HT-29 (cell line): ENCODE results near the gene CHD8. TPM values are rescaled to one million over a fixed set of nuclear protein-coding genes. Genes with fewer than 3 reads are reported as not detected.
A peak's percentile ranks its signal among the peaks of the same experiment; 100 is the strongest.
"Not testable (repeated sequence)": the region's sequence is repeated elsewhere in the genome, so short reads cannot be mapped to it uniquely, and the experiment has no call there.

ENCODE experiments used
- DNase-seq: peaks from one replicate; pipeline ENCODE4 v3.0.0-alpha.2; 2015; ENCODE audit warnings: low spot score
- total RNA-seq: library from RNA; depleted of rRNA; stranded (reverse); fragments of >200 nt; shearing (Covaris generic); gene quantifications from 2 replicates; pipeline ENCODE4 v1.2.3, GENCODE V29; 2014; rRNA removed

CHD8 gene
- 36.1 and 37.2 TPM in 2 replicates for total RNA-seq

- DNase-seq, result peak; percentile 97
These were observed at the start of gene CHD8 for GRCh38 chr14:21455912-21456667. CHD8 (minus strand) TSS chr14:21456123; CDS start chr14:21431643, 24,480 bp downstream.

GRCh38 chr14:21505012-21505553, 49.2 kb upstream of the CHD8 start:
- no peak for DNase-seq

DNA sequence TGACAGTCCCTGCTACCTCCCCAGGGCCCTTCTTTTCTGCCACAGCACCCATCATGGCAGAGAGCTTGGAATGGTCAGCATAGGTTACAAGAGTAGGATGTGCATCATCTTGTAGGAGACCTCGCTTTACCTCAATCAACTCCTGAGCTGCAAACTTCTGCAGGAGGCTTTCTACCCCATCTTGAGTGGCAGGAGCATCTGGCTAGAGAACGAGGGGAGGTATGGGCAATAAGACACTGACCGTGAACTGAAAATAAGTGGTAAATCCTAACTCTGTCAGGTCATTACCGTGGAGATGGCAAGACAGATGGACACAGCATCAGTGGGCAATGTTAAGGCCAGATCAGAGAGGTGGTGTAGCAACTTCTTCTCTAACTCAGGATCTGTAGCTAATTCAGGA, 47.5 kb upstream of the CHD8 start:
- no peak for DNase-seq

DNA sequence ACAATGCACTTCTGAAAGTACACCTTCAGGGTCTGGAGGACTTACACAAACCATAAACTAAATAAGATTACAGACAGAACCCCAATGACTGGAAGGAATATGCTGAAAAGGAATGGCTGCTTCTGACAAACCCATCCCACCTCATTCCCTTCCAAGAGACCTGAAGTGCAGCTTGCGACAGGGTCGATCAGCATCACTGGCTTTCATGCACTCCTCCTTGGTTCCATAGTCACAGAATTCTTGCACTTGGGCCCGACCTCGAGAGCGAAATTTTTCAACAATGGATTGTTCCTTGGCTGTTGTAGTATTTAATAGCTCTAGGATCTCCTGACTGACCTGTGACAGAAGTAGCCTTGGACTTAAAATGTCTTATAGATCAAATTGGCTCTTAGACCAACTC, 45.6 kb upstream of the CHD8 start:
- no peak for DNase-seq

- DNase-seq, result peak; percentile 38
These were observed 42.9 kb upstream of the CHD8 start for GRCh38 chr14:21498540-21499526.

DNA sequence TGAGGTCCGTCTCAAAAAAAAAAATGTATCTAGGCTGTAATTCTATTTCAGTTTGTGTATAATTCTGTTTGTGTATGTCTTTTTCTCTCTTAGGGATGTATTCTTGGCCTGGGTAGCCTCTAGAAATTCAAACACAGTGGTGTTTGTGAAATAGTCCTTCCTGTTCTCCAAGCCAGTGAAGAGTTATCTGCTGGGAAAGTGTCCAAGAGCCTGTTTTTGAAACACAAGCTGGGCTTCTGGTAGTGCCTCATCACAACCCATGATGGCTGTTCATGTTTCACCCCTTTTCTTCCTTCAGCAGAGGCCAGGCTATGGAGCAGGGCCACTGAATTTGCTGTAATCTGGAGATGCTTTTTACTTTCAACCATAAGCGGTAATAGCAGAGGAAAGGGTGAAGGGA, 40.5 kb upstream of the CHD8 start:
- no peak for DNase-seq

GRCh38 chr14:21494902-21495762, 39.2 kb upstream of the CHD8 start:
- no peak for DNase-seq

DNA sequence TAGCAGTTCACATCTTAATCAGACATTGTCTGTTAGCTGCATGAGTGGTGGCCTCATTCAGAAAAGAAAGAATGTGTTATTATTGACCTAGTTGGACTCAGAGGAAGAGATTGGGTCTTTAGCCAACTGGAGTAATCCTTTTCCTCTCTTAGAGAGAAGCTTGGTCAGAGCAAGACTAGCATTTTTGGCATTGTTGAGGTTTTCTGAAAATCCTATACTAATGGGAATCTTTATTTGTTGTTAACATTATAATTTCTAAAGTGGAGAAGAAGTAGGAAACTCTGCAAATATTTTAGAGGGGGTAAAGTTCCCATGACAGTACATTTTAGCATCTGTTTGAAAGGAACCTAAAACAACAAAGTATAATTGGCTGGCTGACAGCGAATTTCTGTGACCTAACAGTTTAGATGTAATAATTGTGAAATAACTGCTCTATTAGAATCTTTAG, 30.7 kb upstream of the CHD8 start:
- DNase-seq, result no peak

- peak; percentile 94 for DNase-seq
These were observed 21.2 kb upstream of the CHD8 start, which contains the start of the genes RAB2B and TOX4 for GRCh38 chr14:21476925-21477681. RAB2B (minus strand) TSS chr14:21476959; CDS start chr14:21476872, 87 bp downstream. TOX4 (plus strand) TSS chr14:21477195; CDS start chr14:21477279, 84 bp downstream.

DNA sequence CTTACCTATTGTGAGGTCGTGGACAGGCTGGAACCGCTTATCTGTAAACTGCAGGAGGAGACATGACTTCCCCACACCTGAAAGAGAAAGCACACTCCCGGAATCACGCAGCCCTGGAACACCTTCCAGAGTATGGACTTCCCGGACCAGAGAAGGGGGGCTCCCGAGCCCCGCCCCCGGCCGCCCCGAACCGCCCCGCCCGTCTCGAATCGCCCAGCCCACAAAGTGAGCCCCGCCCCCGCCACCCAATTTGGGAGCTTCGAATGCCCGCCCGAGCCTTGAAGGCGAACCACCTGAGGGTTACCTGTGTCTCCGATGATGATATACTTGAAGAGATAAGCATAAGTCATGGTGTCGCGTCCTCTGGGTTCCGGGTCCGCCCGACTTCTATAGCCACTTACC, 20.6 kb upstream of the CHD8 start:
- DNase-seq, result no peak

DNA sequence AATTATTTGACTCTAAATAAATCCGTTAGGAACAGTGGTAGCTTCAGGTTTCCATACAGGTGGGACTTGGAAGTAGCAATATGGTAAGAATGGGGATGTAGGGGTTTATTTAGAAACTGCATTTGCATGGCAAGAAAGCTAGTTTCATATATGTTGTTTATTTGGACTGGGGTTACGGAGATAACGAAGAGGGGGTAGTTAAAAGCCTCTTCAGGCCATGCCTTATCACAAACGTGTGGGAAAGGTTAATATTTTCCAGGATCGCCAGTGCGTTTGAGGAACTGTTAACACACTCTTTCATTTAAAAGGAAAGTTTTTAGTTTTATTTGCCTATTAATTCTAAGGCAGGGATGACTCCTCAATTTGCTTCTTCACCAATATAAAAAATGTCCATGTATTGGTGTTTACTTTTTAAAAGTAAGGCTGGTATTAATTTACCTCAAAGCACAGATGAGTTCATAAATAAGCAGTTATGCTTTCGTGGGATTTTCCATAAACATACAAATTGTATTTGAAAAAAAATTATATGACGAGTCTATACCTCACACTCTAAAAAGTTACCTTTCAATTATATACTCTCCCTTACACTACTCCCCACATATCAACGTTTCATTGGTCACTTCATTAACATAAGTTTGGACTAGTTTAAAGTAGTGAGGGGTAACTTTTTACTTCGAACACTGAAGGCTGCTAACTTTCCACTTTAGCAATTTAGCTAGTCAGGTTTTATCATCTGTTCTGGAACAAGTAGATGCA, 20.0 kb upstream of the CHD8 start:
- DNase-seq, result no peak

- no peak for DNase-seq
These were observed 11.7 kb upstream of the CHD8 start for GRCh38 chr14:21467616-21468015.

DNA sequence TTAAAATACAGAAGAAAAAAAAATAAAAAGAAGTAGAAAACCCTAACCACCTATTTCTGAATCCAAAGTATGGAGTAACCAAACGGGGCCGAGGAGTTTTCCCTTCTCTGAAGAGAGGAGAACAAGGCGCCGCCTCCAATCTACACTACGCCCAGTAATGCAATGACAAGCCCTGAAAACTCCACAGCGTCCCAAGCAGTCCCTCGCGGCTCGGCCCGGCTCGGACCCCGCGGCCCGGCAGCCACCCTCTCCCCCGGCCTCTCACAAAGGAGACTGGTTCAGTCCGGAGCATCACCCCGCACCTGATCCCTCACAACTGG, 371 bp downstream of the CHD8 start:
- no peak for DNase-seq

DNA sequence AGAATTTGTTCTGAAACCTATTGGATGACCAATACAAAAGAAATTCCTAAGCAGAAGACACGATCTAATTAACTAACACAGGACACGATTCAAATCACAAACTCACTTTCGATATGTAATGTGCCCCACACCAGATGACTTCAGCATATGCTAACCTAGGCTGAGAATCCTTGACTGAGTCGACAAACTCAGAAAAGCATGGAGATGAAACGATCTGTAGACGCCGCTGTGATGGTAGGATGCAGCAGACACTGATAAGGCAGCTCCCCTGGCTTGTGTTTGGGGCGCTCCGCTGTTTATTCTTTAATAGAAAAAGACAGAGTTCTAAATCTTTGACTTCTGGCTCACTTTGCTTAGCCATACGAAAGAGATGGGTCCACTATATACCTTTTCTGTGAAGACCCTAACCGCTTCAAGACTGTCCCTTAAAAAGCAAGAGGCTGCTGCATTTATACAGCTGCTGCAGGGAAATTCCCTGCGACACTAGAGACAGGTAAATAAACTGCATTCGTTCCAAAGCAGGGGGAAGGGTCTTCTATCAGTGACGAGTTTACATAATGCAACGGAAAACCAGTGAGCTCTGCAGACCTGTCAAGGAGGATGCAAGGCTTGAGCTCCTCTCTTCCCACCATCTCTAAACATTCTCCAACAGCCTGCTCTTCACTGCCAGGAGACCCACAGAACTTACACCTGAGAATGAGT, 929 bp downstream of the CHD8 start:
- peak; percentile 17 for DNase-seq

GRCh38 chr14:21449899-21450216, 6.1 kb downstream of the CHD8 start:
- no peak for DNase-seq

- not testable (repeated sequence) for DNase-seq
These were observed 13.3 kb downstream of the CHD8 start for GRCh38 chr14:21442657-21443056.

DNA sequence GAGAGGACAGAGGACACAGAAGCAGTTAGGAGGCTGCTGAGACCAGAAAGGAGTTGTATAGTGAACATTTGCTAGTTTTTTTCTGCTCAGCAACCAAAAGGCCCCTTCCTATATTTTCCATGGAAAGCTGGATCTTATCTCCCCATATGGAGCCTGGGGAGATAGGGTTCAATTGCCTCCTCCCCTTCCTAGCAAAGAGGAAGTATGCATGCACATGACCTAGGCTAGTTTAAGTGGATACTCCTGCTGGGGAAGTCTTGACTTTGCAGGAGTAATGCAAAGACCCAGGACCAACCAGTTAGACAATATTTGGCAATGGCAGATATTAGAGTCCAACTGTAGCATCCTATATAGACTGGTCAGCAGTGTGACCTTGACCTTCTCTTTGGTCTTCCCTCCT, 15.1 kb downstream of the CHD8 start:
- DNase-seq, result no peak

DNA sequence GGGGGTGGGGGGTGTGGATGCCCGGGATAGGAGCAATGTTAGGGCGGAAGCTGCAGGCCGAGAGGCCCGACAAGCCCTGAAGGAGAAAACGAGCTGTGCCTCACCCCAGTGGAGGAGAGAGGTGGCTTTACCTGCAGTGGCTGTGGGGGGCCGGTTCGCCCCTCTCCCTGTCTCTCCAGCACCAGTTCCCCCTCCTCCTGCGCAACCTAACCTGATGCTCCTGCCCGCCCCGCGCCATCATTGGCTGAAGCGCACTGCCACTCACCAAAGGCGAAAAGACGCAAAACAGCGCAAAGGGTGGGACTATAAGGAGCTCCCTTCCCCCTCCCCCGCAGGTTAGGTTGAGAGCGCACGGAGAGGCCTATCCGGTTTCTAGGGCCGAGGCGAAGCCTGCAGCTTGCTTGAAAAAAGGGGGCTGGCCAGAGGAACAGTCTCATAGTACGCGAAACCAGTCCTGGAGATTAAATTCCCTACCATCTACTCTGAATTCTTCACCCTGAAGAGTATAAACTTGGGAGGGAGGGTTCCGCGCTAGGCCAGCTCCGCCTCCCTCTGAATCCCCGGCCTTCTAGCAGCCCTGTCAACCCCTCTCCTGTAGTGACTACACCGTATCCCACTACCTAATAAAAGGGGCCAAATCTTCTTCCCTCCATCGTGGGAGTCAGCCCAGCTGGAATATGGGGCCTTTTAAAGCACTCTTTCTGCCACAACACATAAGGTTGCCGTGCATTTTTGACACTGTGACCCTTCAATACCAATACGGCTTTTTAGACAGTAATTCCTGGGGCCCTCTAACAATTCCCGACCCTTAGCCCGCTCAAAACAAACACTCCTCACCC, 18.6 kb downstream of the CHD8 start:
- DNase-seq, result peak; percentile 98
